B cell (primary cell): ENCODE data around the gene MAP3K1.

Source experiments
- CTCF ChIP-seq: fragments of 200-600 bp; IDR thresholded peaks from one replicate; pipeline ENCODE4 v1.8.0; 2022; ENCODE audit warnings: antibody characterized with exemption, mild to moderate bottlenecking
- EZH2 ChIP-seq: IDR thresholded peaks from 2 replicates; pipeline ENCODE4 v1.6.1; 2012; ENCODE audit warnings: borderline replicate concordance, low read depth, mild to moderate bottlenecking, moderate library complexity, low read length; ENCODE audit not compliant: insufficient read depth, poor library complexity, severe bottlenecking

- peak; percentile 39 for TF ChIP-seq CTCF
- TF ChIP-seq EZH2: no peak
These were observed 887 bp upstream of the MAP3K1 start for GRCh38 chr5:56814361-56814962.
